Fibroblast of skin of right quadriceps (primary cell): ENCODE measurements around the gene VSIG10.
A peak's percentile ranks its signal among the peaks of the same experiment; 100 is the strongest.
"Not testable (repeated sequence)": the region's sequence is repeated elsewhere in the genome, so short reads cannot be mapped to it uniquely, and the experiment has no call there.

Experiments
- DNase-seq: peaks from one replicate; pipeline ENCODE4 v3.0.0-alpha.2; 2013

VSIG10 gene

GRCh38 chr12:118103201-118103600 lies 610 bp downstream of the VSIG10 start:
- DNase-seq: no peak

GRCh38 chr12:118102609-118103008 lies 1.2 kb downstream of the VSIG10 start:
- DNase-seq: no peak

GRCh38 chr12:118102070-118102469 lies 1.7 kb downstream of the VSIG10 start:
- no peak for DNase-seq

- DNase-seq: no peak
These were observed 2.8 kb downstream of the VSIG10 start for GRCh38 chr12:118101051-118101450.

GRCh38 chr12:118098911-118099671 lies 4.7 kb downstream of the VSIG10 start:
- DNase-seq: no peak

- DNase-seq: no peak
These were observed 5.4 kb downstream of the VSIG10 start for GRCh38 chr12:118098401-118098800.

GRCh38 chr12:118094039-118094438 lies 9.8 kb downstream of the VSIG10 start:
- no peak for DNase-seq

- DNase-seq: no peak
These were observed 14.0 kb downstream of the VSIG10 start for GRCh38 chr12:118089782-118090181.

- DNase-seq: no peak
These were observed 21.6 kb downstream of the VSIG10 start for GRCh38 chr12:118082161-118082560.

GRCh38 chr12:118081521-118081920 lies 22.3 kb downstream of the VSIG10 start:
- not testable (repeated sequence) for DNase-seq

- no peak for DNase-seq
These were observed 30.0 kb downstream of the VSIG10 start for GRCh38 chr12:118073768-118074167.

- DNase-seq: no peak
These were observed 33.2 kb downstream of the VSIG10 start for GRCh38 chr12:118070650-118071049.

GRCh38 chr12:118068445-118068844 lies 35.4 kb downstream of the VSIG10 start:
- DNase-seq: no peak

GRCh38 chr12:118065380-118065779 lies 38.4 kb downstream of the VSIG10 start:
- DNase-seq: no peak

- no peak for DNase-seq
These were observed 39.2 kb downstream of the VSIG10 start for GRCh38 chr12:118064608-118065007.

- DNase-seq: peak; percentile 14
These were observed 40.0 kb downstream of the VSIG10 start for GRCh38 chr12:118063576-118064391.

GRCh38 chr12:118061873-118062843 lies 41.7 kb downstream of the VSIG10 start:
- peak; percentile 67 for DNase-seq

GRCh38 chr12:118061011-118061872 lies 42.6 kb downstream of the VSIG10 start, which contains the start of gene WSB2:
Gene WSB2 (minus strand): TSS chr12:118061179. CDS start chr12:118061048, 131 bp downstream.
- DNase-seq: peak; percentile 69

GRCh38 chr12:118060301-118061010 lies 43.4 kb downstream of the VSIG10 start:
- peak; percentile 17 for DNase-seq

- peak; percentile 58 for DNase-seq
These were observed 44.2 kb downstream of the VSIG10 start for GRCh38 chr12:118059341-118060191.
